Astrocyte (in vitro differentiated cells and primary cell): Measurements from ENCODE around the gene RPS14.

Experiments
- EZH2 ChIP-seq: IDR thresholded peaks from 2 replicates; pipeline ENCODE4 v1.6.1; 2012; ENCODE audit warnings: mild to moderate bottlenecking, low read length, inconsistent platforms; ENCODE audit not compliant: insufficient read depth
- TF ChIP-seq, protein P1 (sequence below): IDR thresholded peaks from 2 replicates; pipeline ENCODE4 v1.5.1; 2011; ENCODE audit warnings: low read depth, mild to moderate bottlenecking, inconsistent platforms, low read length, moderate library complexity; ENCODE audit not compliant: insufficient read depth

- TF ChIP-seq, protein P1, sequence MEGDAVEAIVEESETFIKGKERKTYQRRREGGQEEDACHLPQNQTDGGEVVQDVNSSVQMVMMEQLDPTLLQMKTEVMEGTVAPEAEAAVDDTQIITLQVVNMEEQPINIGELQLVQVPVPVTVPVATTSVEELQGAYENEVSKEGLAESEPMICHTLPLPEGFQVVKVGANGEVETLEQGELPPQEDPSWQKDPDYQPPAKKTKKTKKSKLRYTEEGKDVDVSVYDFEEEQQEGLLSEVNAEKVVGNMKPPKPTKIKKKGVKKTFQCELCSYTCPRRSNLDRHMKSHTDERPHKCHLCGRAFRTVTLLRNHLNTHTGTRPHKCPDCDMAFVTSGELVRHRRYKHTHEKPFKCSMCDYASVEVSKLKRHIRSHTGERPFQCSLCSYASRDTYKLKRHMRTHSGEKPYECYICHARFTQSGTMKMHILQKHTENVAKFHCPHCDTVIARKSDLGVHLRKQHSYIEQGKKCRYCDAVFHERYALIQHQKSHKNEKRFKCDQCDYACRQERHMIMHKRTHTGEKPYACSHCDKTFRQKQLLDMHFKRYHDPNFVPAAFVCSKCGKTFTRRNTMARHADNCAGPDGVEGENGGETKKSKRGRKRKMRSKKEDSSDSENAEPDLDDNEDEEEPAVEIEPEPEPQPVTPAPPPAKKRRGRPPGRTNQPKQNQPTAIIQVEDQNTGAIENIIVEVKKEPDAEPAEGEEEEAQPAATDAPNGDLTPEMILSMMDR = no peak
- no peak for TF ChIP-seq EZH2
These were observed 38.1 kb downstream of the RPS14 start for GRCh38 chr5:150411245-150411979.
